Natural killer cell (primary cell): ENCODE measurements around the gene MYO1E. TPM values are rescaled to one million over a fixed set of nuclear protein-coding genes. Genes with fewer than 3 reads are reported as not detected.

Source experiments
- ATAC-seq, 3 donors: fragments of 150-1000 bp in 2 of 3; fragments of 200-7000 bp in 1 of 3; cut with Tn5 transposase; 1 replicate in 1 of 3; 2 replicates in 2 of 3; pipeline ENCODE4 v1.10.0; 2021; ENCODE audit warnings: mild to moderate bottlenecking in 2 of 3, moderate library complexity in 2 of 3
- DNase-seq, 2 donors: peaks; one replicate each; pipeline versions ENCODE4 v3.0.0 to v3.0.0-alpha.2; 2013 to 2021; ENCODE audit warnings: mixed read lengths in 1 of 2
- H3K27ac ChIP-seq: one replicate; pipeline ENCODE4 v1.5.1; 2013; ENCODE audit warnings: mild to moderate bottlenecking, low read length
- H3K27me3 ChIP-seq: one replicate; pipeline ENCODE4 v1.6.1; 2013; ENCODE audit warnings: low read length; ENCODE audit not compliant: control insufficient read depth, insufficient read depth
- H3K36me3 ChIP-seq: one replicate; pipeline ENCODE4 v1.6.1; 2013; ENCODE audit warnings: low read length; ENCODE audit not compliant: control insufficient read depth, insufficient read depth
- H3K4me1 ChIP-seq: one replicate; pipeline ENCODE4 v1.6.1; 2013; ENCODE audit warnings: low read length; ENCODE audit not compliant: control insufficient read depth, insufficient read depth
- H3K4me3 ChIP-seq: one replicate; pipeline ENCODE4 v1.5.1; 2013; ENCODE audit warnings: low read length
- H3K9me3 ChIP-seq: one replicate; pipeline ENCODE4 v1.6.1; 2013; ENCODE audit warnings: low read length; ENCODE audit not compliant: control insufficient read depth, insufficient read depth
- H3K27ac Mint-ChIP-seq, 2 donors: one replicate each; pipeline ENCODE4 v1.8.0; 2022; ENCODE audit warnings: mild to moderate bottlenecking in 2 of 2, mixed read lengths in 2 of 2, moderate library complexity in 1 of 2
- H3K27me3 Mint-ChIP-seq, 2 donors: one replicate each; pipeline ENCODE4 v1.8.0; 2022; ENCODE audit warnings: low read depth in 2 of 2, mixed read lengths in 2 of 2
- H3K36me3 Mint-ChIP-seq: one replicate; pipeline ENCODE4 v1.8.0; 2022; ENCODE audit warnings: mixed read lengths
- H3K4me1 Mint-ChIP-seq, 2 donors: one replicate each; pipeline ENCODE4 v1.8.0; 2022; ENCODE audit warnings: mixed read lengths in 2 of 2
- H3K4me3 Mint-ChIP-seq: one replicate; pipeline ENCODE4 v1.8.0; 2022; ENCODE audit warnings: mild to moderate bottlenecking, moderate library complexity, mixed read lengths
- H3K9me3 Mint-ChIP-seq, 2 donors: one replicate each; pipeline ENCODE4 v1.8.0; 2022; ENCODE audit warnings: mixed read lengths in 2 of 2
- CTCF ChIP-seq: fragments of 200-600 bp; IDR thresholded peaks from one replicate; pipeline ENCODE4 v1.8.0; 2022; ENCODE audit warnings: antibody characterized with exemption
- WGBS: methylation state at CpG from one replicate; pipeline ENCODE4 v1.1.7; 2013; ENCODE audit warnings: missing lambda C conversion rate; ENCODE audit not compliant: insufficient coverage; 5-methylcytosine and 5-hydroxymethylcytosine counted together
- intact Hi-C: fragments of 100-400 bp; cut with micrococcal nuclease; formaldehyde crosslinking; loops from one replicate; pipeline ENCODE4 v1.14.2; 2022
- total RNA-seq, 4 donors: library from RNA; stranded (reverse); fragments of 120-200 nt in 1 of 4; gene quantifications; one replicate each; pipeline versions ENCODE4 v1.2.3 to v1.2.4, GENCODE V29; 2013 to 2022

MYO1E gene
- total RNA-seq, 3 donors from 2014 or later (not counting 1 experiment from before 2014, with no cell fraction given) = 16.1 to 39.4 (median 22.7) TPM

- Mint-ChIP-seq H3K27ac (no peak overlapping the region), H3K4me3 (no peak overlapping the region), H3K9me3 (no peaks in the 10 kb centered on the region), H3K4me1 (peaks cover 19 to 21% of the 10 kb centered on the region in 2 donors), H3K36me3 (no peaks in the 10 kb centered on the region), H3K27me3 (peaks cover 0 to 3% of the 10 kb centered on the region in 2 donors)
- intact Hi-C loops = no loop called here
- no peak for ATAC-seq
- WGBS = 76% methylated on average over 5 of the region's 5 CpGs
- no peak for TF ChIP-seq CTCF
- H3K36me3 ChIP-seq = no peaks in the 10 kb centered on the region
- H3K4me1 ChIP-seq = no peaks in the 10 kb centered on the region
- no peaks in the 10 kb centered on the region for H3K27me3 ChIP-seq
- H3K27ac ChIP-seq = no peak overlapping the region
- H3K9me3 ChIP-seq = no peaks in the 10 kb centered on the region
- H3K4me3 ChIP-seq = no peak overlapping the region
- no peak for DNase-seq
Observed at GRCh38 chr15:59259137-59259943, 113.3 kb downstream of the MYO1E start.

- no peaks in the 10 kb centered on the region for H3K27me3 ChIP-seq
- H3K9me3 ChIP-seq = no peaks in the 10 kb centered on the region
- no peak overlapping the region for H3K27ac ChIP-seq
- Mint-ChIP-seq H3K36me3 (no peaks in the 10 kb centered on the region), H3K27me3 (no peaks in the 10 kb centered on the region), H3K27ac (no peak overlapping the region), H3K4me1 (peaks cover 19 to 21% of the 10 kb centered on the region in 2 donors), H3K4me3 (no peak overlapping the region), H3K9me3 (no peaks in the 10 kb centered on the region)
- TF ChIP-seq CTCF = no peak
- no peak overlapping the region for H3K4me3 ChIP-seq
- intact Hi-C loops = no loop called here
- ATAC-seq (no peak), DNase-seq (no peak)
- no peaks in the 10 kb centered on the region for H3K36me3 ChIP-seq
- 50% methylated on average over 2 of the region's 4 CpGs for WGBS
- no peaks in the 10 kb centered on the region for H3K4me1 ChIP-seq
Observed at GRCh38 chr15:59258317-59258716, 114.4 kb downstream of the MYO1E start.

- WGBS = 96% methylated on average over 3 of the region's 4 CpGs
- H3K4me1 Mint-ChIP-seq = peaks cover 19 to 21% of the 10 kb centered on the region in 2 donors
Observed at GRCh38 chr15:59257140-59257539, 115.5 kb downstream of the MYO1E start.

More at GRCh38 chr15:59257140-59257539, 115.5 kb downstream of the MYO1E start:
- no peak overlapping the region for H3K27ac Mint-ChIP-seq
- no peaks in the 10 kb centered on the region for H3K27me3 ChIP-seq
- H3K36me3 ChIP-seq = no peaks in the 10 kb centered on the region
- no peaks in the 10 kb centered on the region for H3K36me3 Mint-ChIP-seq
- intact Hi-C loops = no loop called here
- no peaks in the 10 kb centered on the region for H3K27me3 Mint-ChIP-seq
- ATAC-seq = no peak
- DNase-seq = no peak
- H3K4me3 ChIP-seq = no peak overlapping the region
- H3K4me3 Mint-ChIP-seq = no peak overlapping the region
- H3K9me3 Mint-ChIP-seq = no peaks in the 10 kb centered on the region
- no peak for TF ChIP-seq CTCF
- no peak overlapping the region for H3K27ac ChIP-seq
- no peaks in the 10 kb centered on the region for H3K4me1 ChIP-seq
- H3K9me3 ChIP-seq = no peaks in the 10 kb centered on the region
